Right ventricle myocardium superior (tissue), 1 donor: Measurements from ENCODE around the gene PELI3. TPM values are rescaled to one million over a fixed set of nuclear protein-coding genes. Genes with fewer than 3 reads are reported as not detected.
"Not testable (repeated sequence)": the region's sequence is repeated elsewhere in the genome, so short reads cannot be mapped to it uniquely, and the experiment has no call there.

ENCODE experiments used
- ATAC-seq: fragments of 200-7000 bp; cut with Tn5 transposase; one replicate; pipeline ENCODE4 v1.9.1; 2020; ENCODE audit warnings: mild to moderate bottlenecking; ENCODE audit not compliant: poor library complexity
- DNase-seq: peaks from one replicate; pipeline ENCODE4 v3.0.0-alpha.2; 2020
- intact Hi-C: fragments of 100-400 bp; cut with DNase I; formaldehyde crosslinking; loops from one replicate; pipeline ENCODE4 v1.11.2; 2022
- total RNA-seq: library from RNA; stranded (reverse); fragmentation: NEBNext Ultra II Directional; extraction: Animal tissue kit (Norgen Biotek cat#: 25700); gene quantifications from one replicate; pipeline ENCODE4 v1.2.1, GENCODE V29; 2021
- donor health status: DM: no; HTN: yes; CAD: no; lungs with severe emphysema.

Gene PELI3
- total RNA-seq, 1 donor from 2014 or later, result 8.9 TPM

DNA sequence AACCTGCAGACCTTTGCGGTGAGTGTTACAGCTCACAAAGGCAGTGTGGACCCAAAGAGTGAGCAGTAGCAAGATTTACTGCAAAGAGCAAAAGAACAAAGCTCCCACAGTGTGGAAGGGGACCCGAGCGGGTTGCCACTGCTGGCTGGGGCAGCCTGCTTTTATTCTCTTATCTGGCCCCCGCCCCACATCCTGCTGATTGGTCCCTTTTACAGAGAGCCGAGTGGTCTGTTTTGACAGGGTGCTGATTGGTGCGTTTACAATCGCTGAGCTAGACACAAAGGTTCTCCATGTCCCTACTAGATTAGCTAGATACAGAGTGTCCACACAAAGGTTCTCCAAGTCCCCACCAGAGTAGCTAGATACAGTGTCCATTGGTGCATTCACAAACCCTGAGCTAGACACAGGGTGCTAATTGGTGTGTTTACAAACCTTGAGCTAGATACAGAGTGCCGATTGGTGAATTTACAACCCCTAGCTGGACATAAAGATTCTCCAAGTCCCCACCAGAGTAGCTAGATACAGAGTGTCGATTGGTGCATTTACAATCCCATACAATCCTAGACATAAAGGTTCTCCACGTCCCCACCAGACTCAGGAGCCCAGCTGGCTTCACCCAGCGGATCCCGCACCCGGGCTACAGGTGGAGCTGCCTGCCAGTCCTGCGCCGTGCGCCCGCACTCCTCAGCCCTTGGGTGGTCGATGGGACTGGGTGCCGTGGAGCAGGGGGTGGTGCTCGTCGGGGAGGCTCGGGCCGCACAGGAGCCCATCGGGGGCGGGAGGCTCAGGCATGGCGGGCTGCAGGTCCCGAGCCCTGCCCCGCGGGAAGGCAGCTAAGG lies 26.4 kb upstream of the PELI3 start:
- DNase-seq, intact Hi-C loops: not testable (repeated sequence)

DNA sequence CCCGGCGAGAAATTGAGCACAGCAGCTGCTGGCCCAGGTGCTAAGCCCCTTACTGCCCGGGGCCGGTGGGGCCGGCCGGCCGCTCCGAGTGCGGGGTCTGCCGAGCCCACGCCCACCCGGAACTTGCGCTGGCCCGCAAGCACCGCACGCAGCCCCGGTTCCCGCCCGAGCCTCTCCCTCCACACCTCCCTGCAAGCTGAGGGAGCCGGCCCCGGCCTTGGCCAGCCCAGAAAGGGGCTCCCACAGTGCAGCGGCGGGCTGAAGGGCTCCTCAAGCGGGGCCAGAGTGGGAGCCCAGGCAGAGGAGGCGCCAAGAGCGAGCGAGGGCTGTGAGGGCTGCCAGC lies 25.8 kb upstream of the PELI3 start:
- DNase-seq, intact Hi-C loops, ATAC-seq: not testable (repeated sequence)

More for the DNA sequence above, 26.4 kb upstream of the PELI3 start:
- not testable (repeated sequence) for ATAC-seq

DNA sequence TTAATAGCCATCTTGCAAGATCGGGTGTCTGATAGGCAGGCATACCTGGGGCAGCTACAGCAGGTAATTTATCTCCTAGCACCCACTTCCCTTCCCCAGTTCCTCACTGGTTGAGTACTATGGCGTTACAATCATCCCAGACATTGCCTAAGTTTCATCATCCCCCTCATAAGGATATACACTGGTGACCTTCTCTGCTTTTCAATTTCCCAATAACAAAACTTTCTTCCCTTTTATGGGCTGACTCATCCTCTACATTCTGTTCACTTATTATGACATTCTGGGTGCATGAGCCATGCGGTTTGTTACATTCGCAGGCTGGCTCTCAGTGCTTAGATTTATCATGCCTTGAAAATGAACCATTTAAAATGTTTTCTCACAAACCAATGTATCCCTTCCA lies 23.1 kb upstream of the PELI3 start:
- no peak for ATAC-seq
- DNase-seq, result no peak
- intact Hi-C loops, result no loop called here

DNA sequence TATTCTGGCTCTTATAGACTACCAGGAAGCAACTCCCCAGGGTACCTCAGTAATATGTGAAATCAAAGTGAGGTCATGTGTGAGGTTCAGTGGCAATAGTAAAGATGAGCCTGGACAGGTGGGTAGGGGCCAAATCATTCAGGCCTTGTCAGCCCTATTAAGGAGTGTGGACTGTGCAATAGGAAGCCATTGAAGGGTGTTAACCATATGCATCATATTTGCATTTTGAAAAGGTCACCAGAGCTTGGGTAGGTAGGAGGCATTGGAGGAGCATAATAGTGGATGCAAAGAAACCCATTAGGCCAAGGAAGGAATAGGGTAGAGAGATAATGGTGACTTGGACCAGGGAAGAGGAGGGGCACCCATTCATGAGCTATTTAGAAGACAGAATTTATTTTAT lies 19.7 kb upstream of the PELI3 start:
- no peak for DNase-seq
- intact Hi-C loops, result no loop called here
- ATAC-seq, result no peak

DNA sequence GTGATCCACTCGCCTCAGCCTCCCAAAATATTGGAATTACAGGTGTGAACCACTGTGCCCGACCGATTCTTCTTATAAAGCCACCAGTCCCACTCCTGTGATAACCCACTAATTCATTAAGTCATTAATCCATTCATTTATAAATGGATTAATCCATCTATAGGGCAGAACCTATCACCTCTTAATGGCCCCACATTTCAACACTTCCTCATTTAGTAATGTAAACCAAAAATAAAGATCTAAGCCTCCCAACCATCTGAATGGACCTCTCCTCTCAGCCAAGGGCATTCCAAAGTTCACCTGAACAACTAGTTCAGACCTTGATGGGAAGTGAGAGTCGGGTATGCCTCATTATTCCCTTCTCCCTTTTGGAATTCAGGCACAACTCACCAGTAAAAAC lies 18.2 kb upstream of the PELI3 start:
- no peak for DNase-seq
- no peak for ATAC-seq
- intact Hi-C loops, result no loop called here

DNA sequence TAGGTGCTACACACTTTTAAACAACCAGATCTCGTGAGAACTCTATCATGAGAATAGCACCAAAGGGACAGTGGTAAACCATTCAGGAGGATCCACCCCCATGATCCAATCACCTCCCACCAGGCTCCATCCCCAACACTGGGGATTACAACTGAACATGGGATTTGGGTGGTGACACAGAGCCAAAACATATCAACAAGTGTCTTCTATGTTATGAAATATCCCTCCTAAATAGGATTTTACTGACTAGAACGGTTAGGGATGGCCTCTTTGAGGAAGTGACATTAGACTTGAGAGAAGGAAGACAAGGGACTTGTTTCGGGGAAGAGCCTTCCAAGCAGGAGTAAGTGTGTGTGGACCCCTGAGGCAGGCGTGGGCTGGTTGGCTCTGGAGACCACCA lies 16.1 kb upstream of the PELI3 start:
- DNase-seq (no peak), ATAC-seq (no peak)
- intact Hi-C loops, result no loop called here

DNA sequence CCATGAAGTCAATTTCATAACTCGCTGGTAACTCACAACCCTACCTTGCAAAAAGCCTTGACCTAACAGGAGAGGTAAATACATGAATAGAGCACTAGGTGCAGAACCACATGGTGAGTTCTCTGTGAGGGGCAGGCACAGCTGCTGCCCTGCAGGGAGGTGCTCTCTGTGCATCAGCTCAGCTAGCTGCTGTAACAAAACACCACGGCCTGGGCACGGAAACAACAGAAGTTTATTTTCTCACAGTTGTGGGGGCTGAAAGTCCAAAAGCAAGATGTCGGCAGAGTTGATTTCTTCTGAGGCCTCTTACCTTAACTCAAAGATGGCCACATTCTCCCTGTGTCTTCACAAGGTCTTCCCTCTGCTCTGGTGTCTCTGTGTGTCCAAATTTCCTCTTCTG lies 15.0 kb upstream of the PELI3 start:
- ATAC-seq (no peak), DNase-seq (no peak)
- intact Hi-C loops, result no loop called here

DNA sequence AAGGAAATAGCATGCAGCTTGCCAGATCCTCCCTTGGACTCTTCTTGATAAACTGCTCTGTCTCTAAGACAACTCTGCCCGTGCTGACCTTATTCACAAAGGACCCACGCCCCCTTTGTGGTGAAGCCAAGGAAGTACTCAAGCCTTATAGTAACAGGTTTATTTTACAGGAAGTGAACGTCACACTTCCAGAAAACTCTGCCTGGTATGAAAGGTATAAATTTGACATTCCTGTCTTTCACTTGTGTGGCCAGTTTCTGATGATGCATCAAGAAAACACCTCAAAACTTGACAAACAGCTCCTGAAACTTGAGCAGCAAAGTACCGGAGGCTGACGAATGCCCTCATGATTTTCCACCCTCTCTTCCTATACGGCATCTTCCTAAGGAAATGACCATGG lies 12.5 kb upstream of the PELI3 start:
- ATAC-seq (no peak), DNase-seq (no peak)
- intact Hi-C loops, result no loop called here

DNA sequence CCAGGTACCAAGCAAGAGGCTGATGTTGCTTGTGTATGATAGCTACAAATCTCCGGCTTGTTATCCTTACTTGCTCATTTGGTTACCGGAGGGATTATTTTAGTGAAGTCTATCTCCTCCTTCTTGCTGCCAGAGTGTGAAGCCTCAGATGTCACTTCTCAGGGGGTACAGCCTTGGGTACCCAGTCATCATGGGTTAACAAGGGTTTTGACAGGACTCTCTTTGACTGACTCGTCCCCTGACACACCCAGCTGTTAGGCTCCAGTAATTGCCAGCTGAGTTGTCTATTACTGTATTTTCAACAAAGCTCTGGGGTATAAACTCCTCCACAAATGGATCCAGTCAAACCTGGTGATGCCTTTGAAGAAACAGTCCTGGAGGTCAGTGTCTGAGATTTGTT lies 11.9 kb upstream of the PELI3 start:
- intact Hi-C loops, result no loop called here
- ATAC-seq (no peak), DNase-seq (no peak)

DNA sequence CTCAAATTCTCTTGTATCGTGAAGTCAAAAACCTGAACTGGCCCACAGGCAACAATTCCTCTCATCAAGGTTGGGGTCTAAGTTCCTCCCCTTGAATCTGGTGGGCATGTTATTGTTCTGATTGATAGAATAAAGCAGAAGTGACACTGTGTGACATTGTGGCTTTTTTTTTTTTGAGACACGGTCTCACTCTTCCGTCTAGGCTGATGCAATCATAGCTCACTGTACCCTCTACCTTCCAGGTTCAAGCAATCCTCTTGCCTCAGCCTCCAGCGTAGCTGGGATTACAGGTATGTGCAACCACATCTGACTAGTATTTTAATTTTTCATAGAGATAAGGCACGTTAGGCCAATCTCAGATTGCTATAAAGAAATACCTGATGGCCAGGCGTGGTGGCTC lies 8.9 kb upstream of the PELI3 start:
- ATAC-seq, result no peak
- no peak for DNase-seq
- intact Hi-C loops, result no loop called here

DNA sequence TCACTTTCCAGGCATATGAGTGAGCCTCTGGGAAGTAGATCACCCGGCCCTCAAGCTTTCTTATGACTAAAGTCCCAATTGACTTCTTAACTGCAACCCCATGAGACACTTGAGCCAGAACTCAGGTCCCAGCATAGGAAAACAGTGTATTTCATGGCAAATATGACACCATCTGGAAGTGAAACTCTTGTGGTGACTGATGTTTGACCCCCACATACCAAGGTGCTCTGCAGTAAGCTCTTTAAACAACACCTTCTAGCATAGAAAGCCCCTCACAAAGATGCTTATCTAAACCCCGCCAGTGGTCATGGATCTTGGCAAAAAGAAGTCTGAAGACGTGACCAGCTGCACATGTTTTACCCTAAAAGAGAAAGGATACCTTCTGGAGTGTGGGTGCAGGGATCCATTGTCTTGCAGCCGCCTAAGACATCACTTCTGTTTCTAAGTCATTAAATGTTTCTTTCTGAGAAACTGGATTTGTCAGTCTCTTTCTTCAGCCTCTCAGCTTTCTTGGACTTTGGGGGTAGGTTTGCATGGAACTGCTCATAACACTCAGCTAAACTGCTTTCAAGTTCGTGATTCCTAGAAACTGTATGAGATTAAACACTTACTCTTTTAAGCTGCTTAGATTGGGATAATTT lies 7.4 kb upstream of the PELI3 start:
- no peak for ATAC-seq
- intact Hi-C loops, result no loop called here
- no peak for DNase-seq

DNA sequence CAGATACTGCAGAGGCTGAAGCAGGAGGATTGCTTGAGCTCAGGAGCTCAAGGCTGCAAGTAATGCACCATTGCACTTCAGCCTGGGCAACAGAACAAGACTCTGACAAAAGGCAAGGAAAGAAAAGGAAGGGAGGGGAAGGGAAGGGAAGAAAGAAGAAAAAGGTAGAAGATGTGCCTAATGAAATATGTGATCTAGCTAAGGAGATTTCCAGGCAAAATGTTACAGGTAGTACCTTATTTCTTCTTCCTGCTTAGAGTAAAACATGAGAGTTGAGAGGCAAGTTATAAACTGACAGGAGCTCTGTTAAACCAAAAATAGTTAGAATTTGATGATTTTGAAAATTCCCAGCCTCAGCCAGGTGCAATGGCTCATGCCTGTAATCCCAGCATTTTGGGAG lies 4.7 kb upstream of the PELI3 start:
- intact Hi-C loops, result no loop called here
- DNase-seq (no peak), ATAC-seq (no peak)

DNA sequence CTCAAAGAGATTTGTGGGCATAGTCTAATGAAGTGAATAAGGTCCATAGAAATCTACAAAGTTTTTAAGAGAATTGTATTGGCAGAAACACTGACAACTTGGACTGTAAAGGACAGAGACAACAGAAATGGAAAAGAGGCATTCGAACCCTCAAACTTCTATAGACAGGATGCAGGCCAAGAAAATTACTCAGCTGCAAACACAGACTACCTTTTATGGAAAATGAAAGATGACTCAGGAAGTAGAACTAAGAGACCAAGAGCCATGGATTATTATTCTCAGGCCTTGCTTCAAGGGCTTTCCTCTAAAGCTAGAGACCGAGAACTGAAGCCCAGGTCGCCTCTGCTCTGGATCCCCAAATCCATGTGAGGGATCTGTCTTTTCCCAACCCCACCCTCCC lies 3.8 kb upstream of the PELI3 start:
- intact Hi-C loops, result no loop called here
- ATAC-seq (no peak), DNase-seq (no peak)

DNA sequence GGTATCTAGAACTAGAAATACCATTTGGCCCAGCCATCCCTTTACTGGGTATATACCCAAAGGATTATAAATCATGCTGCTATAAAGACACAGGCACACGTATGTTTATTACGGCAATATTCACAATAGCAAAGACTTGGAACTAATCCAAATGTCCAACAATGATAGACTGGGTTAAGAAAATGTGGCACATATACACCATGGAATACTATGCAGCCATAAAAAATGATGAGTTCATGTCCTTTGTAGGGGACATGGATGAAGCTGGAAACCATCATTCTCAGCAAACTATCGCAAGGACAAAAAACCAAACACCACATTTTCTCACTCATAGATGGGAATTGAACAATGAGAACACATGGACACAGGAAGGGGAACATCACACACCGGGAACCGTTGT lies 2.6 kb upstream of the PELI3 start:
- ATAC-seq, intact Hi-C loops: not testable (repeated sequence)

DNA sequence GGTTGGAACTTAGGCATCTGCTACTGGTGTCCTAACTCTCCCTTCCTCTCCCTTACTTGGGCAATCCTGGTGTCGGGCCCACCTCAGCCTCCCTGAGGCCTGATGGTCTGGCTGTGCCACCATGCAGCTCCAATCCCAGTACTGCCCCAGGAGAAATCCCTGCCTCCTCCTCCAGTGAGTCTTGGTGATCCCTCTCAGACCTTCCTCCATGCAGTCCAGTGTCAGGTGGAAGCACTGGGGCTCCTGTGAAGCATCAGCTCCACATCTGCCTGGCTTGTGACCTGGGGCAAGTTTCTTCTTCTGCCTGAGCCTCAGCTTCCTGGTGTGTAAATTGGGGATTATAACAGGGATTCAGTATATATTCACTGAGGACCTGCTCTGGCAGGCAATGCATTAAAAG lies 1.8 kb upstream of the PELI3 start:
- no peak for ATAC-seq
- intact Hi-C loops, result no loop called here
- DNase-seq, result no peak

More for the DNA sequence above, 2.6 kb upstream of the PELI3 start:
- not testable (repeated sequence) for DNase-seq

DNA sequence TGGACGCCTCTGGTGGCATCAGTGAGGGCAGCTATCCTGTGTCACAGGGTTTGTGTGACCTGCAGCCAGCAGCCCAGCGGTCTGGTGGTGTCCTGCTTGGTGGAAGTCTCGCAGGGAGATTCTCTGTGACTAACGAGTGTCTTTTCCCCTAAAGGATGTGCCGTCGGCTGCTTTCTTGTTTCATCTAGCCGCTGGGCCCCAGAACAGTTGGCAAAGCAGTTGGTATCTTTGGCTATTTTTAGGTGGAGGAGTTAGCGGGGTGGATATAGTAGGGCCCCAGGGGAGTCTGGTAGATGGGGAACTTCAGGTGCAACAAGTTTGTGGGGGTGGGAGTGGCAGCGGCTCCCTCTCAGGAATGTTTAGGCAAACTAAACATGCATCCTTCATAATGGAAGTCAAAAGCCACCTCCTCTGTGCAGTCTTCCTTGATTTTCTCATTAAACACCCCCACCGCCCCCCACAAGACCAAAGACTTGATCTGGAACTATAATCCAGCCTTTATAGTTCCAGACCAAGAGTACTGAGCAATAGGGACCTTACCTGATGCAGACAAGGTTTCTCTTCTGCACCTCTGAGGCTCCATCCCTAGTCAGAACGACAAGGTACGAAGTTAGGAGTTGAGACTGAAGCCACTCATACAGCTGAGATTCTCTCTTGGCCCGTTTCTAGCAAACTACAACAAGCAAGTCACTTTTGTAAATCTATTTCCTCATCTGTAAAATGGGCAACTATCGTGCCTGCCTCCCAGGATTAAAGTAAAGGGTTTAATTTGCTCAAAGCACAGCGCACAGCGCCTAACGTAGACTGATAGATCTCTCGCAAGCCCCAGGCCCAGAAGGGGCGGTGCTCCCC lies 1.1 kb upstream of the PELI3 start:
- ATAC-seq, result no peak
- no peak for DNase-seq
- intact Hi-C loops, result no loop called here

DNA sequence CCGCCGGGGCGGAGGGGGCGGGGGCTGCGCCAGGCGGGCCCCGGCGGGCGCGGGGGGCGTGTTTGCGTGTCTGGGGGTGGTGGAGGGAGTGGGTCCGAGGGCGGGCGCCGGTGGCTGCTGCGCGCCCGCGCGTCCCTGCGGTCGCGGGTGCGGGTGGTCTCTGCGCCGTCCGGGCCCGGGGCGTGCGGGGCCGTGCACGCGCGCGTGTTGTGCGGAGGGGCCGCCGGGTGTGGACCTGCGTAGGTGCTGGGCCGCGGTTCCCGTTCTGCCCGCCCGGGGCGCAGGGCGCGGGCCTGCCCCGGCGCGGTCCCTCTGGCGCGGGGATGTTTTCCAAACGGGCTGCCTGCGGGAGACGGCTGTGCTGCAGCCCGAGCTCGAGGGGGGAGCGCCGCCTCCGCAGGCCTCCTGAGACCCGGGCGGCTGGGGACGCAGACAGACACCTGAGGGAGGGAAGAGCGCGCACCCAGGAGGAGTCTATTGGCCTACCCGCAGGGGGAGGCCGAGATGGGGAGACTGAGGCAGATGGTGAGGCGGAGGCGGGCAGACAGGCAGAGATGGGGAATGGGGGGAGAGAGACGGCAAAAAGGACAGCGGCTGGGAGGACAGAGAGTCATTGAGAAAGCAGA lies 442 bp downstream of the PELI3 start:
- ATAC-seq, result peak; percentile 11
- peak; percentile 55 for DNase-seq

DNA sequence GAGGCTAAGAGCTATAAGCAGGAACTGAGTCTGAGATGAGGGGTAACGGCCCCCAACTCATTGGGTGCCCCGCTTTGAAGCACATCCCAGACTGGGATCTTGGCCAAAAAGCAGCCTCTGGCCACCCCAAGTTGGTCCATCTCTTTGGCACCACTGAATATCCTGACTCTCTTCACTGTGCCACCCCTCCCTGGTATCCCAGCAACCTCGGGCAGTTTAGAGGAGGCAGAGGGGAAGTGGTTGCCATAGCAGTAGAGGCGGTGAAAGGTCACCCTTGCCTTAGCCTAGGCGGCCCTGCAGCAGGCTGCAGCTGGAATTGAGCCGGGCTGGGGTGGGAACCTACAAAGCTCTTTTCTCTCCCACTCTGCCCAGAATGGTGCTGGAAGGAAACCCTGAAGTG lies 1.1 kb downstream of the PELI3 start:
- ATAC-seq, result no peak
- intact Hi-C loops, result no loop called here
- DNase-seq, result peak; percentile 67

More for the DNA sequence above, 442 bp downstream of the PELI3 start:
- intact Hi-C loops, result no loop called here

DNA sequence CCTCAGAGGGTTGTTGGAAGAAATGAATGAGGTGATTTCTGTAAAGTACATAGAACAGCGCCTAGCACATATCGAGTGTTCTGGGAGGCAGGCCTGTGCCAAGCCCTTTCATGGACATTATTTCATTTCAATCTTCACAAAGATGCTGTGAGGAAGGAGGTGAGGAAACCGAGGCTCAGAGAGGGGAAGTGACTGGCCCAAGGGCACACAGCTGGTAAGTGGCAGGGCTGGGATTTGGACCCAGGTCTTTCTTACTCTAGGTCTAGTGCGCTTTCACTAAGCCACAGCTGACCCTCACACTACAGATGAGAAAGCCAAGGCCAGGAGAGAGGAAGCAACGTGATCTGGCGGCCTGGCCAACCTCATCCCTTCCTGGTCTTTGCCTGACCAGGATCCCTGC lies 2.0 kb downstream of the PELI3 start:
- intact Hi-C loops, result no loop called here
- no peak for DNase-seq
- no peak for ATAC-seq
